ENCODE data around the gene HSBP1L1. TPM values are rescaled to one million over a fixed set of nuclear protein-coding genes. Genes with fewer than 3 reads are reported as not detected.

HSBP1L1 gene
- polyA plus RNA-seq, 2 donors, result 26.0 to 96.9 TPM

- no peak overlapping the region for H3K27ac ChIP-seq (ENCODE audit: low read depth in 2 of 2, low read length in 1 of 2)
- 93 to 95% methylated on average over 5 of the region's 5 CpGs for WGBS, 2 donors
- no peaks in the 10 kb centered on the region for H3K27me3 ChIP-seq (ENCODE audit: control insufficient read depth in 1 of 2, insufficient read depth in 2 of 2, low read length in 2 of 2)
- no peak overlapping the region for H3K4me3 ChIP-seq (ENCODE audit: low read depth in 1 of 2, low read length in 2 of 2)
- no peaks in the 10 kb centered on the region for H3K9me3 ChIP-seq (ENCODE audit: control insufficient read depth in 2 of 2, insufficient read depth in 1 of 2, low read depth in 1 of 2, low read length in 1 of 2)
- H3K4me1 ChIP-seq (ENCODE audit: control insufficient read depth in 2 of 2, insufficient read depth in 2 of 2, low read length in 1 of 2), result peaks cover 0 to 6% of the 10 kb centered on the region in 2 donors
- peaks cover under 1 to 4% of the 10 kb centered on the region in 2 donors for H3K36me3 ChIP-seq (ENCODE audit: control insufficient read depth in 2 of 2, insufficient read depth in 2 of 2, low read length in 1 of 2)
Measured at GRCh38 chr18:79979843-79980242, 15.4 kb downstream of the HSBP1L1 start.

DNA sequence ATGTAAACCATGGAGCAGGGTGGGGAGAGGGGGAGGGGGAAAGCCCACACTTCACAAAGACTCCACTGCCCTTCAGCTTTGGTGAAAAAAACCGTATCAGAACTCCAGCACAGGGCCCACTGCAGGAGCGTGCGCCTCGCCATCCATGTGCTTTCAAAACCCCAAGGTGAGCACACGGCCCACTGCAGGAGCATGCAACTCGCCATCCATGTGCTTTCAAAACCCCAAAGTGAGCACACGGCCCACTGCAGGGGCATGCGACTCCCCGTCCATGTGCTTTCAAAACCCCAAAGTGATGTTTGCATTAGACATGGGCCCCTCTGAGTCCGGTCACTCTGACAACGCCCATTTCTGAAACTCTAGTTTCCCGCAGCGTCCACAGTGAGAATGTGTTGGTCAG lies 16.1 kb downstream of the HSBP1L1 start:
- peaks cover 0 to 3% of the 10 kb centered on the region in 2 donors for H3K36me3 ChIP-seq (ENCODE audit: control insufficient read depth in 2 of 2, insufficient read depth in 2 of 2, low read length in 1 of 2)
- peaks cover 0 to 6% of the 10 kb centered on the region in 2 donors for H3K4me1 ChIP-seq (ENCODE audit: control insufficient read depth in 2 of 2, insufficient read depth in 2 of 2, low read length in 1 of 2)
- no peaks in the 10 kb centered on the region for H3K27me3 ChIP-seq (ENCODE audit: control insufficient read depth in 1 of 2, insufficient read depth in 2 of 2, low read length in 2 of 2)
- no peak overlapping the region for H3K27ac ChIP-seq (ENCODE audit: low read depth in 2 of 2, low read length in 1 of 2)
- no peaks in the 10 kb centered on the region for H3K9me3 ChIP-seq (ENCODE audit: control insufficient read depth in 2 of 2, insufficient read depth in 1 of 2, low read depth in 1 of 2, low read length in 1 of 2)
- WGBS, 2 donors, result 84 to 89% methylated on average over 13 of the region's 13 CpGs
- no peak overlapping the region for H3K4me3 ChIP-seq (ENCODE audit: low read depth in 1 of 2, low read length in 2 of 2)

GRCh38 chr18:79982736-79983135 lies 18.3 kb downstream of the HSBP1L1 start:
- H3K27me3 ChIP-seq (ENCODE audit: control insufficient read depth in 1 of 2, insufficient read depth in 2 of 2, low read length in 2 of 2), result no peaks in the 10 kb centered on the region
- peaks cover 0 to 6% of the 10 kb centered on the region in 2 donors for H3K4me1 ChIP-seq (ENCODE audit: control insufficient read depth in 2 of 2, insufficient read depth in 2 of 2, low read length in 1 of 2)
- WGBS, 2 donors, result 83 to 85% methylated on average over 6 of the region's 6 CpGs
- no peaks in the 10 kb centered on the region for H3K9me3 ChIP-seq (ENCODE audit: control insufficient read depth in 2 of 2, insufficient read depth in 1 of 2, low read depth in 1 of 2, low read length in 1 of 2)
- H3K27ac ChIP-seq (ENCODE audit: low read depth in 2 of 2, low read length in 1 of 2), result no peak overlapping the region
- no peak overlapping the region for H3K4me3 ChIP-seq (ENCODE audit: low read depth in 1 of 2, low read length in 2 of 2)
- peaks cover 0 to 3% of the 10 kb centered on the region in 2 donors for H3K36me3 ChIP-seq (ENCODE audit: control insufficient read depth in 2 of 2, insufficient read depth in 2 of 2, low read length in 1 of 2)

DNA sequence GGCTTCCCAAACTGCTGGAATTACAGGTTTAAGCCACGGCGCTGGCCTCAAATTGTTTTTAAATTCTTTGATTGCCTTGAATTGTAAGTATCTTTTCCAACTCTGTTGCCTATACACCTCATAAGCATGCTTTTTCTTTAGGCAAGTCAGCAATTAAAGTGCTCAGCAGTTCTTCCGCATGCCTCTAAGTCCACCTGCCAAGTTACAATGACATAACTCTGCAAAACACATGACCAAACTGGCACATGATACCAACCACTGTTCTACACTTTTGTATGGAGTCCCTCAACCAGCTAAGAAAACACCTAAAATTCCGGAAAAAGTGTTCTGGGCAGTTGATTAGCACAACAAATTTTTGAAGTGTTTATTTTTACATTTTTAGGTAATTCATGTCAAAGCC lies 18.8 kb downstream of the HSBP1L1 start:
- H3K27ac ChIP-seq (ENCODE audit: low read depth in 2 of 2, low read length in 1 of 2), result peak overlapping the region in 1 of 2 donors; percentile 18
- H3K27me3 ChIP-seq (ENCODE audit: control insufficient read depth in 1 of 2, insufficient read depth in 2 of 2, low read length in 2 of 2), result no peaks in the 10 kb centered on the region
- no peak overlapping the region for H3K4me3 ChIP-seq (ENCODE audit: low read depth in 1 of 2, low read length in 2 of 2)
- H3K9me3 ChIP-seq (ENCODE audit: control insufficient read depth in 2 of 2, insufficient read depth in 1 of 2, low read depth in 1 of 2, low read length in 1 of 2), result no peaks in the 10 kb centered on the region
- H3K4me1 ChIP-seq (ENCODE audit: control insufficient read depth in 2 of 2, insufficient read depth in 2 of 2, low read length in 1 of 2), result peaks cover 0 to 6% of the 10 kb centered on the region in 2 donors
- H3K36me3 ChIP-seq (ENCODE audit: control insufficient read depth in 2 of 2, insufficient read depth in 2 of 2, low read length in 1 of 2), result peaks cover 0 to 3% of the 10 kb centered on the region in 2 donors
- WGBS, 2 donors, result 69 to 76% methylated on average over 4 of the region's 4 CpGs

DNA sequence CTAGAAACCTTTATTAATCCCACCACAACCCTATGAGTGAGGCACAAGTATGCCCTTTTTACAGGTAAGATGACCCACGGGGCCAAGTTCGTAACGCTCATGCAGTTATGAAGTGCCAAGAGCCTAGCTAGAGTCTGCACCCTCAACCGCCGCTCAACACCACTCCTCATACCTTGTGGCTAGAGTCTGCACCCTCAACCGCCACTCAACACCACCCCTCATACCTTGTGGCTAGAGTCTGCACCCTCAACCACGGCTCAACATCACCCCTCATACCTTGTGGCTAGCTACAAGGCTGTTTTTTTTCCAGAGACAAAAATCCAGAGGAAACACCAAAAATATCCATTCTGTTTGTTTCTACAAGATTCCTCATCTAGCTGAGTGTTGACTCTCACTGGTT lies 19.4 kb downstream of the HSBP1L1 start:
- Histone ChIP-seq H3K4me3 (ENCODE audit: low read depth in 1 of 2, low read length in 2 of 2) (no peak overlapping the region), H3K9me3 (ENCODE audit: control insufficient read depth in 2 of 2, insufficient read depth in 1 of 2, low read depth in 1 of 2, low read length in 1 of 2) (no peaks in the 10 kb centered on the region), H3K27me3 (ENCODE audit: control insufficient read depth in 1 of 2, insufficient read depth in 2 of 2, low read length in 2 of 2) (no peaks in the 10 kb centered on the region), H3K4me1 (ENCODE audit: control insufficient read depth in 2 of 2, insufficient read depth in 2 of 2, low read length in 1 of 2) (peaks cover 0 to 6% of the 10 kb centered on the region in 2 donors), H3K27ac (ENCODE audit: low read depth in 2 of 2, low read length in 1 of 2) (no peak overlapping the region), H3K36me3 (ENCODE audit: control insufficient read depth in 2 of 2, insufficient read depth in 2 of 2, low read length in 1 of 2) (peaks cover 0 to 3% of the 10 kb centered on the region in 2 donors)
- 80 to 91% methylated on average over 7 of the region's 7 CpGs for WGBS, 2 donors

- Histone ChIP-seq H3K4me3 (ENCODE audit: low read depth in 1 of 2, low read length in 2 of 2) (no peak overlapping the region), H3K36me3 (ENCODE audit: control insufficient read depth in 2 of 2, insufficient read depth in 2 of 2, low read length in 1 of 2) (no peaks in the 10 kb centered on the region), H3K27ac (ENCODE audit: low read depth in 2 of 2, low read length in 1 of 2) (no peak overlapping the region), H3K4me1 (ENCODE audit: control insufficient read depth in 2 of 2, insufficient read depth in 2 of 2, low read length in 1 of 2) (peaks cover 0 to 6% of the 10 kb centered on the region in 2 donors), H3K9me3 (ENCODE audit: control insufficient read depth in 2 of 2, insufficient read depth in 1 of 2, low read depth in 1 of 2, low read length in 1 of 2) (no peaks in the 10 kb centered on the region), H3K27me3 (ENCODE audit: control insufficient read depth in 1 of 2, insufficient read depth in 2 of 2, low read length in 2 of 2) (no peaks in the 10 kb centered on the region)
- 89 to 92% methylated on average over 12 of the region's 12 CpGs for WGBS, 2 donors
Measured at GRCh38 chr18:79985172-79985571, 20.7 kb downstream of the HSBP1L1 start.

DNA sequence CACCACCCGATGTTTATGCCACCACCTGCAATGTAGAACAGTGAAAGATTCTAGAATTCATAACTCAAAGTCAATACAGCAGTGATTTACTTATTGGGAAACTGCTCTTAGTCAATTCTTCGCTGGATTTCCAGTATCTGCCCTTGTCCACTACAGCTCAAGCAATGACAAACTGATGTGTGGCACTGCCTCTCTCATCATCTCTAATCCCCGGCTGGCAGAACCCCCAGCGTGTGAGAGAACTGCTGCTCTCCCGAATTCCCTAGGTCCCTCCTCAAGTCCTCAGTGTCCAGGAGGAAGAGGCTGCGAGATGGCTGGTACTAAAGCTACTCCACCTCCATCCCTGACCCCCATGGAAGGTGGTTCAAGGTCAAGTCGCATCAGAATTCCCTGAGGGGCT lies 22.3 kb downstream of the HSBP1L1 start:
- Histone ChIP-seq H3K27ac (ENCODE audit: low read depth in 2 of 2, low read length in 1 of 2) (peak overlapping the region in 1 of 2 donors; percentile 15), H3K4me3 (ENCODE audit: low read depth in 1 of 2, low read length in 2 of 2) (peak overlapping the region in 1 of 2 donors; percentile 88), H3K27me3 (ENCODE audit: control insufficient read depth in 1 of 2, insufficient read depth in 2 of 2, low read length in 2 of 2) (no peaks in the 10 kb centered on the region)

DNA sequence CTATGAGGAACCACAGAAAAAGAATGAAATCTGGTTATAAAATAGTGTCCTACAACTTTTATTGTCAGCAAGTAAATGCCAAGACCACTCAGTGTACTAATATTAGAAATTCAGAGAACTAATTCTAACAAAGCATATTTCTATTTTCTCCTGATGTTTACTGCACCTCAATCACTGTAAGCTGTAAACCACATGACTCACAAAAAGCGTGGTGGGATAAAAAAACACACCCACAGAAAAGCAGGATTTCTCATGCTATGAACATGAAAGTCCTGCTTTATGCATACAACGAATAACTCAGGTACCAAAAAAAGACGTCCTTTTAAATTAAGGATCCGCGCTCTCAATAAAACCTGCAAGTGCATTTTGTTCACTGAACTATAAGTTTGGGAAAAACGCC lies 23.1 kb downstream of the HSBP1L1 start:
- Histone ChIP-seq H3K4me3 (ENCODE audit: low read depth in 1 of 2, low read length in 2 of 2) (peak overlapping the region; percentile 88 to 100), H3K27me3 (ENCODE audit: control insufficient read depth in 1 of 2, insufficient read depth in 2 of 2, low read length in 2 of 2) (no peaks in the 10 kb centered on the region), H3K9me3 (ENCODE audit: control insufficient read depth in 2 of 2, insufficient read depth in 1 of 2, low read depth in 1 of 2, low read length in 1 of 2) (no peaks in the 10 kb centered on the region), H3K4me1 (ENCODE audit: control insufficient read depth in 2 of 2, insufficient read depth in 2 of 2, low read length in 1 of 2) (peaks cover 0 to 6% of the 10 kb centered on the region in 2 donors), H3K36me3 (ENCODE audit: control insufficient read depth in 2 of 2, insufficient read depth in 2 of 2, low read length in 1 of 2) (no peaks in the 10 kb centered on the region), H3K27ac (ENCODE audit: low read depth in 2 of 2, low read length in 1 of 2) (peak overlapping the region in 1 of 2 donors; percentile 99)
- WGBS, 2 donors, result 0 to 1% methylated on average over 6 of the region's 6 CpGs

More for the DNA sequence above, 22.3 kb downstream of the HSBP1L1 start:
- no peaks in the 10 kb centered on the region for H3K9me3 ChIP-seq (ENCODE audit: control insufficient read depth in 2 of 2, insufficient read depth in 1 of 2, low read depth in 1 of 2, low read length in 1 of 2)
- WGBS, 2 donors, result 34 to 44% methylated on average over 7 of the region's 7 CpGs
- no peaks in the 10 kb centered on the region for H3K36me3 ChIP-seq (ENCODE audit: control insufficient read depth in 2 of 2, insufficient read depth in 2 of 2, low read length in 1 of 2)
- H3K4me1 ChIP-seq (ENCODE audit: control insufficient read depth in 2 of 2, insufficient read depth in 2 of 2, low read length in 1 of 2), result peaks cover 0 to 6% of the 10 kb centered on the region in 2 donors

GRCh38 chr18:79988071-79988450 lies 23.6 kb downstream of the HSBP1L1 start:
- peak overlapping the region; percentile 88 to 100 for H3K4me3 ChIP-seq (ENCODE audit: low read depth in 1 of 2, low read length in 2 of 2)
- H3K36me3 ChIP-seq (ENCODE audit: control insufficient read depth in 2 of 2, insufficient read depth in 2 of 2, low read length in 1 of 2), result no peaks in the 10 kb centered on the region
- peaks cover 0 to 3% of the 10 kb centered on the region in 2 donors for H3K4me1 ChIP-seq (ENCODE audit: control insufficient read depth in 2 of 2, insufficient read depth in 2 of 2, low read length in 1 of 2)
- H3K27me3 ChIP-seq (ENCODE audit: control insufficient read depth in 1 of 2, insufficient read depth in 2 of 2, low read length in 2 of 2), result no peaks in the 10 kb centered on the region
- H3K9me3 ChIP-seq (ENCODE audit: control insufficient read depth in 2 of 2, insufficient read depth in 1 of 2, low read depth in 1 of 2, low read length in 1 of 2), result no peaks in the 10 kb centered on the region
- peak overlapping the region; percentile 89 to 99 for H3K27ac ChIP-seq (ENCODE audit: low read depth in 2 of 2, low read length in 1 of 2)
- WGBS, 2 donors, result 0 to 1% methylated on average over 41 to 48 of the region's 48 CpGs

DNA sequence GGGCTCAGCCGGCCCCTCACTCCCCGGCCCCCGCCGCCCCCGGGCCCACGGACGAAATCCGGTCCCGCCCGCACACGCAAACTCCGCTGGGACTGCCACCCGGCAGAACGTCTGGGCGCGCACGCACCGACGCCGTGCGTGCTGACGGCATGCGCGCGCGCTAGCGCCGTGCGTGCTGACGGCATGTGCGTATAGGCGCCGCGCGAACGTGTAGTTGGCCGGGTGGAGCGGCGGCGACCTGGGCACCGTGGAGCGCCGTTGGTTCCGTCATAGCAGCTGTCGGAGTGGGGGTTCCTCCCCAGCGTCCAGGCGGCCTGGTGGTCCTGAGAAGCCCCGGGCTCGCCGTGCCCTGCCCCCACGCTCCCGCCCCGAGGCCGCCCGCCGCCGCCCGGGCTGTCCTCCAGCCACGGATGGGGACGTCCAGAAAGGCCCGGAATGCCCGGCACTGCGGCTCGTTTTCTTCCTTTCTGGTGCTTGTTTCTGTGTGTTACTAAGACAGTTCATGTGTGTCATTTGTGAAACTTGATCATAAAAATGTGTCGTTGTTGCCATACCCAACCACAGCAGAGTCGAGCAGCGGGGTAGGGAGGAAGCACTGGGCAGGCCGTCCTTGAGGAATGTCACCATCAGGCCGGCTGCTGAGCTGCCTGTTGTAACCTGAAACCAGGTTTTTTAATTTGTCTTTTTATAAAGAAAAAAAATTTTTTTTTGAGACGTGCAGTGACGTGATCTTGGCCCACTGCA lies 24.2 kb downstream of the HSBP1L1 start, which contains the start of gene TXNL4A:
TSS of gene TXNL4A (minus strand) at position 113 of the 744 bp plus-strand sequence. CDS start 171 bp downstream, outside the sequence.
- no peaks in the 10 kb centered on the region for H3K27me3 ChIP-seq (ENCODE audit: control insufficient read depth in 1 of 2, insufficient read depth in 2 of 2, low read length in 2 of 2)
- H3K4me3 ChIP-seq (ENCODE audit: low read depth in 1 of 2, low read length in 2 of 2), result peak within 1 kb of the TSS; percentile 88 to 100
- H3K36me3 ChIP-seq (ENCODE audit: control insufficient read depth in 2 of 2, insufficient read depth in 2 of 2, low read length in 1 of 2), result no peaks in the 10 kb centered on the region
- peak within 1 kb of the TSS; percentile 89 to 99 for H3K27ac ChIP-seq (ENCODE audit: low read depth in 2 of 2, low read length in 1 of 2)
- H3K9me3 ChIP-seq (ENCODE audit: control insufficient read depth in 2 of 2, insufficient read depth in 1 of 2, low read depth in 1 of 2, low read length in 1 of 2), result no peaks in the 10 kb centered on the region
- 0 to 1% methylated on average over 59 to 71 of the region's 71 CpGs for WGBS, 2 donors
- peaks cover 0 to 3% of the 10 kb centered on the region in 2 donors for H3K4me1 ChIP-seq (ENCODE audit: control insufficient read depth in 2 of 2, insufficient read depth in 2 of 2, low read length in 1 of 2)
